Measurements from ENCODE around the gene PIKFYVE.

The PIKFYVE gene

GRCh38 chr2:208300847-208301618 is 35.0 kb downstream of the PIKFYVE start:
- no peak for DNase-seq (ENCODE audit: low read depth)
- TF ChIP-seq MAX (IDR thresholded peaks at IDR 0.05; ENCODE audit: low read depth, low read length) = no peak
- no peak for TF ChIP-seq POLR2A (IDR thresholded peaks at IDR 0.05; ENCODE audit: extremely low read depth, insufficient read length)
- no peak for TF ChIP-seq MYC (IDR thresholded peaks at IDR 0.05; ENCODE audit: low read depth, low read length)
- TF ChIP-seq CTCF (IDR thresholded peaks at IDR 0.05; ENCODE audit: low read depth, low read length) = no peak
- no peak overlapping the region for H3K4me3 ChIP-seq (ENCODE audit: low read depth, low read length)

GRCh38 chr2:208304157-208304556 is 38.1 kb downstream of the PIKFYVE start:
- no peak for TF ChIP-seq MAX (IDR thresholded peaks at IDR 0.05; ENCODE audit: low read depth, low read length)
- TF ChIP-seq CTCF (IDR thresholded peaks at IDR 0.05; ENCODE audit: low read depth, low read length) = no peak
- no peak for TF ChIP-seq MYC (IDR thresholded peaks at IDR 0.05; ENCODE audit: low read depth, low read length)
- no peak for TF ChIP-seq POLR2A (IDR thresholded peaks at IDR 0.05; ENCODE audit: extremely low read depth, insufficient read length)
- no peak overlapping the region for H3K4me3 ChIP-seq (ENCODE audit: low read depth, low read length)
- no peak for DNase-seq (ENCODE audit: low read depth)

- no peak for DNase-seq (ENCODE audit: low read depth)
- no peak for TF ChIP-seq POLR2A (IDR thresholded peaks at IDR 0.05; ENCODE audit: extremely low read depth, insufficient read length)
- no peak for TF ChIP-seq MYC (IDR thresholded peaks at IDR 0.05; ENCODE audit: low read depth, low read length)
- TF ChIP-seq MAX (IDR thresholded peaks at IDR 0.05; ENCODE audit: low read depth, low read length) = no peak
- no peak for TF ChIP-seq CTCF (IDR thresholded peaks at IDR 0.05; ENCODE audit: low read depth, low read length)
- no peak overlapping the region for H3K4me3 ChIP-seq (ENCODE audit: low read depth, low read length)
These were observed 38.6 kb downstream of the PIKFYVE start for GRCh38 chr2:208304695-208305094.

GRCh38 chr2:208306291-208306690 is 40.2 kb downstream of the PIKFYVE start:
- no peak overlapping the region for H3K4me3 ChIP-seq (ENCODE audit: low read depth, low read length)
- TF ChIP-seq MYC (IDR thresholded peaks at IDR 0.05; ENCODE audit: low read depth, low read length) (no peak), POLR2A (IDR thresholded peaks at IDR 0.05; ENCODE audit: extremely low read depth, insufficient read length) (no peak), MAX (IDR thresholded peaks at IDR 0.05; ENCODE audit: low read depth, low read length) (no peak), CTCF (IDR thresholded peaks at IDR 0.05; ENCODE audit: low read depth, low read length) (no peak)
- DNase-seq (ENCODE audit: low read depth) = no peak

- no peak overlapping the region for H3K4me3 ChIP-seq (ENCODE audit: low read depth, low read length)
- no peak for TF ChIP-seq MYC (IDR thresholded peaks at IDR 0.05; ENCODE audit: low read depth, low read length)
- TF ChIP-seq POLR2A (IDR thresholded peaks at IDR 0.05; ENCODE audit: extremely low read depth, insufficient read length) = no peak
- TF ChIP-seq MAX (IDR thresholded peaks at IDR 0.05; ENCODE audit: low read depth, low read length) = no peak
- no peak for TF ChIP-seq CTCF (IDR thresholded peaks at IDR 0.05; ENCODE audit: low read depth, low read length)
- DNase-seq (ENCODE audit: low read depth) = no peak
These were observed 45.3 kb downstream of the PIKFYVE start for GRCh38 chr2:208311321-208311720.
